Esophagus muscularis mucosa (tissue), 4 donors: ENCODE results near the gene RBM20. TPM values are rescaled to one million over a fixed set of nuclear protein-coding genes. Genes with fewer than 3 reads are reported as not detected.

Experiments used
- DNase-seq: peaks from one replicate; pipeline ENCODE4 v3.0.0-alpha.2; 2017; ENCODE audit errors: extremely low spot score
- H3K27ac ChIP-seq, 4 donors: fragments of 200-600 bp; sonication (generic); replicated peaks in 1 of 4; 1 replicate in 3 of 4; 2 replicates in 1 of 4; pipeline ENCODE4 v1.5.1; 2016 to 2019; ENCODE audit warnings: mild to moderate bottlenecking in 1 of 4
- H3K27me3 ChIP-seq, 4 donors: fragments of 200-600 bp; sonication (generic); one replicate each; pipeline versions ENCODE4 v1.5.1 to v1.6.0; 2016 to 2019
- H3K36me3 ChIP-seq, 4 donors: fragments of 200-600 bp; sonication (generic); one replicate each; pipeline ENCODE4 v1.5.1; 2016 to 2019
- H3K4me1 ChIP-seq, 4 donors: fragments of 200-600 bp; sonication (generic); one replicate each; pipeline ENCODE4 v1.5.1; 2016 to 2019
- H3K4me3 ChIP-seq, 4 donors: fragments of 200-600 bp; sonication (generic); 1 replicate in 2 of 4; 2 replicates in 2 of 4; pipeline ENCODE4 v1.5.1; 2016 to 2019; ENCODE audit warnings: mild to moderate bottlenecking in 4 of 4, moderate library complexity in 1 of 4
- H3K9me3 ChIP-seq, 4 donors: fragments of 200-600 bp; sonication (generic); 1 replicate in 3 of 4; 2 replicates in 1 of 4; pipeline ENCODE4 v1.5.1; 2016 to 2019
- CTCF ChIP-seq, 3 experiments: fragments of 200-600 bp in 2 of 3; fragments of 450-650 bp in 1 of 3; sonication (generic) in 2 of 3; IDR thresholded peaks; one replicate each; pipeline ENCODE4 v1.5.1; 2017 to 2019; ENCODE audit warnings: antibody characterized with exemption in 3 of 3, mild to moderate bottlenecking in 2 of 3, moderate library complexity in 1 of 3
- EP300 ChIP-seq: sonication (generic); formaldehyde crosslinking; IDR thresholded peaks from one replicate; pipeline ENCODE4 v1.6.1; 2017; ENCODE audit warnings: antibody characterized with exemption
- POLR2A ChIP-seq: fragments of 450-650 bp; IDR thresholded peaks from one replicate; pipeline ENCODE4 v1.6.1; 2017; ENCODE audit warnings: antibody characterized with exemption, moderate library complexity, mild to moderate bottlenecking, low read depth
- POLR2AphosphoS5 ChIP-seq, 2 donors: sonication (generic); formaldehyde crosslinking; IDR thresholded peaks; one replicate each; pipeline ENCODE4 v1.6.1; 2017; ENCODE audit warnings: antibody characterized with exemption in 2 of 2
- WGBS: methylation state at CpG from one replicate; pipeline ENCODE4 v1.1.5; 2018; 5-methylcytosine and 5-hydroxymethylcytosine counted together
- intact Hi-C: fragments of 100-400 bp; cut with DNase I; formaldehyde crosslinking; loops from one replicate; pipeline ENCODE4 v1.15.1; 2023
- total RNA-seq, 4 donors: library from RNA; depleted of rRNA; stranded (reverse); fragments of >200 nt; gene quantifications; one replicate each; pipeline versions ENCODE4 v1.1.0 to v1.2.1, GENCODE V29; 2016

The RBM20 gene
- total RNA-seq, 4 donors from 2014 or later, result 5.3 to 7.7 (median 5.8) TPM

- no peak for TF ChIP-seq EP300
- no peak for TF ChIP-seq POLR2A
- TF ChIP-seq CTCF (IDR thresholded peaks at IDR 0.05), result no peak
- no peak for TF ChIP-seq POLR2AphosphoS5 (IDR thresholded peaks at IDR 0.05)
- Histone ChIP-seq H3K4me1 (peaks cover 40 to 50% (median 43%) of the 10 kb centered on the region in 4 donors), H3K4me3 (no peak overlapping the region), H3K27ac (peak overlapping the region in 2 of 4 donors; percentile 80 to 83), H3K27me3 (no peaks in the 10 kb centered on the region), H3K9me3 (no peaks in the 10 kb centered on the region), H3K36me3 (peaks cover 0 to 7% (median 0%) of the 10 kb centered on the region in 4 donors)
- intact Hi-C loops, result no loop called here
- WGBS, result 83% methylated on average over 2 of the region's 2 CpGs
- no peak for DNase-seq
Measured at GRCh38 chr10:110782616-110783015, 138.5 kb downstream of the RBM20 start.

- TF ChIP-seq POLR2A (no peak), POLR2AphosphoS5 (IDR thresholded peaks at IDR 0.05) (no peak), CTCF (IDR thresholded peaks at IDR 0.05) (no peak), EP300 (no peak)
- Histone ChIP-seq H3K4me3 (no peak overlapping the region), H3K27me3 (no peaks in the 10 kb centered on the region), H3K4me1 (peaks cover 40 to 47% (median 43%) of the 10 kb centered on the region in 4 donors), H3K36me3 (peaks cover 0 to 7% (median 0%) of the 10 kb centered on the region in 4 donors), H3K9me3 (no peaks in the 10 kb centered on the region), H3K27ac (peak overlapping the region; percentile 78 to 83 (median 80))
- no peak for DNase-seq
- intact Hi-C loops, result no loop called here
- WGBS, result 67% methylated on average over 7 of the region's 7 CpGs
Measured at GRCh38 chr10:110783509-110784107, 139.5 kb downstream of the RBM20 start.

DNA sequence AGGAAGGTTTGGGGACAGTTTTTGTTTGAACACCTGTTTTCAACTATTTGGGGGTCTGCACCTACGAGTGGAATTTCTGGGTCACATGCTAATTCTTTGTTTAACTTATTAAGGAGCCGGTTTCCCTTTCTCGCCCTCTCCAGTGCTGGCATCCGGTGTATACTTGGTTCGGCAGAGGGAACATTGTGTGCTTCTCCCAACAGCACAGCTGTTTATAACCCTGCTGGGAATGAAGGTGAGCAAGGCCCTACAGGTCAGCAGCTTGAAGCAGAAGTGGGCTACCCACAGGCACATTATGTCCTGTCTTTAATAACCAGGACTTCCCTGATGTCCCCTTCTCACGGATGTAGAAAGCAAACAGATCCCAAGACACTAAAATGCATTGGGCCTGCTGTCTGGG, 140.1 kb downstream of the RBM20 start:
- intact Hi-C loops, result no loop called here
- no peaks in the 10 kb centered on the region for H3K27me3 ChIP-seq
- peaks cover 40 to 50% (median 42%) of the 10 kb centered on the region in 4 donors for H3K4me1 ChIP-seq
- TF ChIP-seq EP300, result peak; percentile 94
- TF ChIP-seq POLR2AphosphoS5 (IDR thresholded peaks at IDR 0.05), result peak; percentile 82
- TF ChIP-seq POLR2A, result no peak
- peak in 1 of 3 experiments; percentile 4 for TF ChIP-seq CTCF (IDR thresholded peaks at IDR 0.05)
- 65% methylated on average over 6 of the region's 6 CpGs for WGBS
- no peak for DNase-seq
- H3K9me3 ChIP-seq, result no peaks in the 10 kb centered on the region
- H3K4me3 ChIP-seq, result no peak overlapping the region
- peaks cover 0 to 7% (median 0%) of the 10 kb centered on the region in 4 donors for H3K36me3 ChIP-seq
- peak overlapping the region; percentile 78 to 83 (median 80) for H3K27ac ChIP-seq

GRCh38 chr10:110786172-110786571, 142.0 kb downstream of the RBM20 start:
- peaks cover 0 to 7% (median 0%) of the 10 kb centered on the region in 4 donors for H3K36me3 ChIP-seq
- DNase-seq, result no peak
- no peak for TF ChIP-seq POLR2AphosphoS5 (IDR thresholded peaks at IDR 0.05)
- H3K4me1 ChIP-seq, result peaks cover 47 to 64% (median 55%) of the 10 kb centered on the region in 4 donors
- H3K27me3 ChIP-seq, result no peaks in the 10 kb centered on the region
- H3K4me3 ChIP-seq, result no peak overlapping the region
- intact Hi-C loops, result no loop called here
- WGBS, result 84% methylated on average over 8 of the region's 8 CpGs
- peak overlapping the region; percentile 15 to 83 (median 80) for H3K27ac ChIP-seq
- H3K9me3 ChIP-seq, result no peaks in the 10 kb centered on the region

- H3K27ac ChIP-seq, result peak overlapping the region in 3 of 4 donors; percentile 3 to 83 (median 41)
- intact Hi-C loops, result no loop called here
- DNase-seq, result no peak
- no peak overlapping the region for H3K4me3 ChIP-seq
- H3K36me3 ChIP-seq, result peaks cover 0 to 7% (median 0%) of the 10 kb centered on the region in 4 donors
- no peaks in the 10 kb centered on the region for H3K27me3 ChIP-seq
- 81% methylated on average over 8 of the region's 8 CpGs for WGBS
- no peaks in the 10 kb centered on the region for H3K9me3 ChIP-seq
- TF ChIP-seq POLR2AphosphoS5 (IDR thresholded peaks at IDR 0.05) (no peak), POLR2A (no peak), EP300 (no peak), CTCF (IDR thresholded peaks at IDR 0.05) (no peak)
- peaks cover 47 to 77% (median 67%) of the 10 kb centered on the region in 4 donors for H3K4me1 ChIP-seq
Measured at GRCh38 chr10:110788620-110789385, 144.7 kb downstream of the RBM20 start.
